ENCODE data around the gene CCDC174.

DNA sequence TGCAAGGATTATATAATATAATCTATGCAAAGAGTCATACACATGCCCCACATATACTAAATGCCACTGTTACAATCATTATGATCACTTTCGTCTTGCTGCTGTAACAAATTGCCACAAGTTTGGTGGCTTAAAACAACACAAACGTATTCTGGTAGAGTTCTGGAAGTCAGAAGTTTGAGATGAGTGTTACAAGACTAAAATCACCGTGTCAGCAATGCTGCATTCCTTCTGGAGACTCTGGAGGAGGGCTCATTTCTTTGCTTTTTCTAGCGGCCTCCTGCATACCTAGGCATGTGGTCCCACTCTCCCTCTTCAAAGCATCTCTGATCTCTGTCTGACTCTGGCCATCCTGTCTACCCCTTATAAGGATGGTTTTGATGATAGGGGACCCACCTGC, 1.4 kb upstream of the CCDC174 start:
- TF ChIP-seq CTCF (IDR thresholded peaks at IDR 0.05; ENCODE audit: insufficient read depth, low read length, poor library complexity, severe bottlenecking) (no peak), EZH2phosphoT487 (conservative IDR thresholded peaks at IDR 0.05; ENCODE audit: low read length) (no peak)
